Activated CD4-positive, alpha-beta memory T cell treated with anti-CD3 and anti-CD28 coated beads, Interleukin-2, amount 10 ng/mL, durations not matched to agents 7 days and 5 days (primary cell): ENCODE measurements around the gene GALNT10. TPM values are rescaled to one million over a fixed set of nuclear protein-coding genes. Genes with fewer than 3 reads are reported as not detected.

Source experiments
- CTCF ChIA-PET: fragments of 350-600 bp; sonication (Branson Sonifier 250); formaldehyde crosslinking; loops from one replicate; lab custom pipeline; 2021; ENCODE audit warnings: antibody characterized with exemption, inconsistent platforms; lab: Charles Lee
- POLR2A ChIA-PET: fragments of 350-600 bp; sonication (Branson Sonifier 250); formaldehyde crosslinking; loops from one replicate; lab custom pipeline; 2021; ENCODE audit warnings: antibody characterized with exemption; lab: Charles Lee
- DNase-seq: peaks from one replicate; pipeline ENCODE4 v3.0.0-alpha.2; 2020
- H3K27ac Mint-ChIP-seq: one replicate; pipeline ENCODE4 v1.8.0; 2021; ENCODE audit warnings: mild to moderate bottlenecking, mixed read lengths
- H3K27me3 Mint-ChIP-seq: one replicate; pipeline ENCODE4 v1.8.0; 2021; ENCODE audit warnings: mixed read lengths
- H3K36me3 Mint-ChIP-seq: one replicate; pipeline ENCODE4 v1.8.0; 2021; ENCODE audit warnings: low read depth, mixed read lengths
- H3K4me1 Mint-ChIP-seq: one replicate; pipeline ENCODE4 v1.8.0; 2021; ENCODE audit warnings: mixed read lengths
- H3K4me3 Mint-ChIP-seq: one replicate; pipeline ENCODE4 v1.8.0; 2021; ENCODE audit warnings: mild to moderate bottlenecking, mixed read lengths
- H3K9me3 Mint-ChIP-seq: one replicate; pipeline ENCODE4 v1.8.0; 2021; ENCODE audit warnings: mixed read lengths
- total RNA-seq, 2 experiments: library from RNA; stranded (reverse); gene quantifications; one replicate each; pipeline ENCODE4 v1.2.3, GENCODE V29; 2021

GALNT10 gene
- total RNA-seq, 2 experiments from 2014 or later, result 38.6 to 40.4 TPM

DNA sequence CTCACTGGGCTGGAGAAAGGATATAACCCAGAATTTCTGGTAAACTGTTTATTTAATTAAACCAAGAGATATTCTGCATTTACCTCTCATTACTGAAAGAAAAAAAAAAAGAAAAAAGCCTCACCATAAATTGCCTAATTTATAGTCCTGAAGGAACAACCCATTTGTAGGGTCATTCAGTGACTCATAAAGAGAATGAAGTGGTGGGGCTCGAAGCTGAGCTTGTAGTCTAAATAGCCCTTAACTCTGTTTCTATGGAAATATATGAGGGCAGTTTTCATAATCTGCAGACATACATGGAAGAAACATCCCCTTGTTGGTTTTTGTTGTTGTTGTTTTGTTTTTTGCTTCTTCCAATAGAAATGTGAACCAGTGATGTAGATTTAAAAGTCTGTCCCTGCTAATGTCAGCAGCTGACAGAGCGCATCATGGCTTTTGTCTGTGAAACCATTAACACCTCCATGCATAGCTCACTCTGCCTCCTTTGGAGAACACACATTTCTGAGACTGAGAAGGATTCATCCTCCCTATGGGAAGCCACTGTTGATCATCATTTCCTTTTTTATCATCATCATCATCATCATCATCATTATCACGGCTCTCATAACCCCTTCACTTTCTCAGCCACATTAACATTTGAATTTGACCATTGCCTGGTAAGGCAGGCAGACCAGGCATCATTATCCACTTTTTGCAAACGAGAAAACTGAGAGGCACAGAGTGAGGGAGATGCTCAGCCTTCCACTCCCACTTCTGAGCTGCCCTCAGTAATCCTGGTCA, 187.4 kb downstream of the GALNT10 start:
- Mint-ChIP-seq H3K36me3 (peaks cover 41% of the 10 kb centered on the region), H3K27ac (no peak overlapping the region), H3K4me1 (no peaks in the 10 kb centered on the region), H3K27me3 (no peaks in the 10 kb centered on the region), H3K9me3 (no peaks in the 10 kb centered on the region), H3K4me3 (no peak overlapping the region)
- POLR2A ChIA-PET, result no interaction called here
- DNase-seq, result no peak
- CTCF ChIA-PET, result no interaction called here

DNA sequence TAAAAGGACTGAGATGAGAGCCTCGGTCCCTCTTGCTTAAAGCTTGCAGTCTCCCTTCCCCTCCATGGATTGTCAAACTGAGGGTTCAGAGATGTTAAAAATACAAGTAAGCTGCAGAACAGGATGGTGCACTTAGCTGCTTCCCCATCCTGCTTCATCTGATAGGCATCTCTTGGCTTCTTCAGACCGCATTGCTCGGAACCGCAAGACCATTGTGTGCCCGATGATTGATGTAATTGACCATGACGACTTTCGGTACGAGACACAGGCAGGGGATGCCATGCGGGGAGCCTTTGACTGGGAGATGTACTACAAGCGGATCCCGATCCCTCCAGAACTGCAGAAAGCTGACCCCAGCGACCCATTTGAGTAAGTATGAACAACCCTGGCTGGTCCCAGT, 189.7 kb downstream of the GALNT10 start:
- Mint-ChIP-seq H3K27ac (no peak overlapping the region), H3K9me3 (peaks cover 10% of the 10 kb centered on the region), H3K4me1 (peaks cover 14% of the 10 kb centered on the region), H3K27me3 (no peaks in the 10 kb centered on the region), H3K36me3 (peaks cover 54% of the 10 kb centered on the region), H3K4me3 (no peak overlapping the region)
- POLR2A ChIA-PET, result no interaction called here
- no peak for DNase-seq
- CTCF ChIA-PET, result interaction anchor here (1.0 kb wide), 1 partner anchor 308 kb away, joined by 3 read pairs; no protein-coding TSS in a partner anchor

DNA sequence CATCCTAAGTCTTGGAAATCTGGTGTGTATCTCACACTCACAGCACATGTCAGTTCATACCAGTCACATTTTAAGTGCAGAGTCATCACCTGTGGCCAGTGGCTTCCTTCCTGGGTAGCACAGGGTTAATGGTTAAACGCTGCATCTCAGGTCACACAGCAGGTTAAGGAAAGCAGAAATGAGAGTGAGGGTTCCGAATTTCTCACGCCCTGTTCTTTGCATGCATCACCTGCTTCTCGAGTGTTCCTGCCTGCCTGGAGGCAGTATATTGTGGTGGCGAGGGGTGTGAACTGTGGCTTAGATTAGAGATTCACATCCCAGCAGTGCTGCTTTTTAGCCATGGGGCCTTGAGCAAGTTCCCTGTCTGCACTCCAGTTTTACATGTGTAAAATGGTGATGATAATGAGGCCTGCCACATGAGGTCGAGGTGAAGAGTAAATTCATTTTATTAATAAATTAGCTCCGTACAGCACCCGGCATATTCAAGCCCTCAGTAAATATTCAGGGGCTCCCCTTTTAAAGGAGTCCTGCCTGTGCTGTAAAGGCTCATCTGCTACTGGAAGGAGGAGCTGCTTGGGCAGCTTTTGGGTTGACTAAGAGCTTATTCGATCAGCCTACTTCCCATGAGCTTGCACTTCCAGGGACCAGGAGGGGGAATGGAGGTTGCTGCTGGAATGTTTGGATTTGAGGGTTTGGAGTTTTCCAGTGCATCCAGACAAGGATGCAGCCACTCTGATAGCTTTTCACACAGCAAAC, 194.1 kb downstream of the GALNT10 start:
- peak; percentile 28 for DNase-seq

DNA sequence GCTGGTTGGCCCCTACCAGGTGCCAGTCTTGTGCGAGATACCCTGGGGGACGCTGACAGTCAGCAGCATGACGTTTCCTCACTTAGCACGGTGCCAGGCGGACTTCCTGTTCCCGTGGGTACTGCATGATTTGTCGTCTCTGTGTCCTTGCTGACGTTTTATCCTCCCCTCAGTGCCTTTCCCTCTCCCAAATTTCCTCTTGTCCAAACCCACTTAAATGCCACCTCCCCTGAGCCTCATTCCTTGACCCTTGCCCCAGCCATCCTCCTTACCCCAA, 194.6 kb downstream of the GALNT10 start:
- H3K4me1 Mint-ChIP-seq, result peaks cover 18% of the 10 kb centered on the region
- CTCF ChIA-PET, result interaction anchor here (1.1 kb wide), 1 partner anchor 313 kb away, joined by 3 read pairs; no protein-coding TSS in a partner anchor
- H3K27me3 Mint-ChIP-seq, result no peaks in the 10 kb centered on the region
- POLR2A ChIA-PET, result no interaction called here
- DNase-seq, result no peak
- H3K4me3 Mint-ChIP-seq, result no peak overlapping the region
- peak overlapping the region; percentile 64 for H3K27ac Mint-ChIP-seq
- H3K9me3 Mint-ChIP-seq, result peaks cover 10% of the 10 kb centered on the region
- H3K36me3 Mint-ChIP-seq, result peaks cover 49% of the 10 kb centered on the region

More for the DNA sequence above, 194.1 kb downstream of the GALNT10 start:
- H3K36me3 Mint-ChIP-seq, result peaks cover 46% of the 10 kb centered on the region
- peak overlapping the region; percentile 64 for H3K27ac Mint-ChIP-seq
- ChIA-PET CTCF (interaction anchor here (1.1 kb wide), 1 partner anchor 313 kb away, joined by 3 read pairs; no protein-coding TSS in a partner anchor), POLR2A (no interaction called here)
- peaks cover 10% of the 10 kb centered on the region for H3K9me3 Mint-ChIP-seq
- H3K4me3 Mint-ChIP-seq, result no peak overlapping the region
- no peaks in the 10 kb centered on the region for H3K27me3 Mint-ChIP-seq
- peaks cover 18% of the 10 kb centered on the region for H3K4me1 Mint-ChIP-seq

DNA sequence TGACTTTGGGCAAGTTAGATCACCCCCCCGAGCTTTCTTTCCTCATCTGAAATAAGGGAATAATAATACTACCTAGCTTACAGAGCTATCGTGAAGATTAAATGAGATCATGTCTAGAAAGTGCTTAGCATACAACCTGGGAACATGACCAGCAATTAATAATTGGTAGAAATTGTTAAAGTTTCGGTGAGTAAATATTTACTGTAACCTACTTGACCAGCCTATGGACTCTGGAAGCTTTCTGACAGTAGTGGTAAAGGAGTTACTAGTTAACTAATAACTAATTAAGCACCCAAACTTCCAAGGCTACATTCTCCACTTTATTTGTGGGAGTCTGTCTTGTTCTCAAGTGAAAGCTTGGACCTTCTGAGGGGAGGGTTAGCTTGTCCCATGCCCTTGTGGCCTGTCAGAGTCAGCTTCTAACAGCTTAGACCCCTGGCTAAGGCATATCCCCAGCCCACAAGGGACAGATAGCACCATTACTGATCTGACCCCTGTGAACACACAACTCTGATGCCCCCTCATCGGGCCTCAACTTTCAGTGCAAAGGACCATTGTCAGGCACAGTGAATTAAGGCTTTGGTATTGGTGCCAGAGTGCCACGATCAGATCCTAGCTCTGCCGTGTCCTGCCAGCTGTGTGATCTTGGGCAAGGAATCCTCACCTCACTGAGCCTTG, 196.6 kb downstream of the GALNT10 start:
- DNase-seq, result no peak
- CTCF ChIA-PET, result interaction anchor here (0.6 to 1.5 kb wide), 3 partner anchors 18 to 327 kb away, joined by 3 to 6 read pairs (median 5); no protein-coding TSS in a partner anchor
- Mint-ChIP-seq H3K4me1 (peaks cover 18% of the 10 kb centered on the region), H3K36me3 (peaks cover 40% of the 10 kb centered on the region), H3K9me3 (peaks cover 10% of the 10 kb centered on the region), H3K27ac (no peak overlapping the region), H3K27me3 (no peaks in the 10 kb centered on the region), H3K4me3 (no peak overlapping the region)
- POLR2A ChIA-PET, result interaction anchor here (1.2 kb wide), 1 partner anchor 197 kb away, joined by 4 read pairs; the partner anchor contains the start of gene GALNT10

DNA sequence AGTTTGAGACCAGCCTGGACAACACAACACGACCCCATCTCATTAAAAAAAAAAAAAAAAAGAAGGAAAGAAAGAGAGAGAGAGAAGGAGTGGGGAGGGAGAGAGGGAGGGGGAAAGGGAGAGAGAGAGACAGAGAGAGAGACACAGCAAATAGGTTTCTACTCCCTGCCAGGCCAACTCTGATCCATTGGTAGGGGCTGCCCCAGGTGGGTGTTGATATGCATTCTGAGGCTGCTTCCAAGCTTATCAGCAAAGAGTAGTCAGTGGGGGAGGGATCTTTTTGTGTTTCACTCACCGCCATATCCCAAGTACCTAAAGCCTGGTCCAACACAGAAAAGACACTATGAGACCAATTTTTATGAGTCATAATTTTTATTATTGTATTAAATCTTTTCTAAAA, 198.3 kb downstream of the GALNT10 start:
- H3K27ac Mint-ChIP-seq, result no peak overlapping the region
- no peak overlapping the region for H3K4me3 Mint-ChIP-seq
- peaks cover 19% of the 10 kb centered on the region for H3K4me1 Mint-ChIP-seq
- H3K27me3 Mint-ChIP-seq, result no peaks in the 10 kb centered on the region
- no peak for DNase-seq
- POLR2A ChIA-PET, result no interaction called here
- peaks cover 31% of the 10 kb centered on the region for H3K36me3 Mint-ChIP-seq
- CTCF ChIA-PET, result no interaction called here
- H3K9me3 Mint-ChIP-seq, result peaks cover 3% of the 10 kb centered on the region

DNA sequence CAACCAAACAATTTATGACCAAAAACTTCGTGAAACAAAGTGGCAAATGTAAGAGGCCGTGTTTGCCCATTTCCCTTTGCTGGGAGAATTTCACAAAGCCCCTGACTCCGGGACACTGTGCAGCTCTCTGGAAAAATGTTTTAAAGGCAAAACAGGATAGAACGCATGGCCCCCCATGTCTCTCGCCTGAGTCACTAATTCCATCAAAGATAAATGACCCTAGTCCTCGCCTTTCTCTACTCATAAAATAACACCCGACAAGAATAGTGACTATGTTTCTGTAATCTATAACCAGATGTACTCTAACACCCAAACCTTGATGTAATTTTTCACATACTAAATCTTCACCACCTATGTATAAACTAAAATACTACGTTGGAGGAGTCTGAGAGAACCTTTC, 199.6 kb downstream of the GALNT10 start:
- Mint-ChIP-seq H3K27ac (no peak overlapping the region), H3K4me1 (peaks cover 11% of the 10 kb centered on the region), H3K4me3 (no peak overlapping the region), H3K27me3 (no peaks in the 10 kb centered on the region), H3K9me3 (no peaks in the 10 kb centered on the region), H3K36me3 (peaks cover 29% of the 10 kb centered on the region)
- ChIA-PET POLR2A (no interaction called here), CTCF (interaction anchor here (1.5 kb wide), 1 partner anchor 318 kb away, joined by 3 read pairs; no protein-coding TSS in a partner anchor)
- DNase-seq, result no peak

DNA sequence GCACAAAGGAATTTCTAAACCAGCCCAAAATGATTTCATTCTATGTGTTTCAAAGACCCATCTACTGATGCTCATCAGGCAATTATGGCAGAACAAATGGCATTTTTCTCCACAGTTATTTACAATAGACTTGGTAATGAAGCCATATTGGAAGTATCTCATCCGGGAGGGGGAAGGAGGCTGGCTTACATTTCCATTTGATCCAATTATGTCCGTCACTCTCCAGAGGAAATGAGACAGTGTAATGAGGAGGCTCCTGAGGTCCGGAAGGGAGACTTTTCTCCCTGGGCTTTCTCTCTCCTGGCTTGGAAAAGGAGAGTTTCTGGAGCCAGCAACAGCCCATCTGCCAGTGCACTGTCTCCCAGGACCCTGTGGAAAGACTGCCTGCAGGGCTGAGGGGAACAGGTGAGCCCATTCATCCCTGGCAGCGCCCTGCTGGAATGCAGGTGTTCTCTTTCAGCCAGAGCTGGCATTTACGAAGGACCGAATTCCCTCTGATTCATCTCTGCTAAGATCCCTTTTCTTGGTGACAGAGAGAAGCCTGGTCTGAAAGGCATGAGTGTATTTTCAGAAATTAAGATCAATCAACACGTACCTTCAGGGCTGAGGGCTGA, 200.3 kb downstream of the GALNT10 start:
- Mint-ChIP-seq H3K27me3 (no peaks in the 10 kb centered on the region), H3K27ac (no peak overlapping the region), H3K4me3 (no peak overlapping the region), H3K36me3 (peaks cover 21% of the 10 kb centered on the region), H3K9me3 (no peaks in the 10 kb centered on the region), H3K4me1 (peaks cover 5% of the 10 kb centered on the region)
- DNase-seq, result no peak
- ChIA-PET POLR2A (no interaction called here), CTCF (interaction anchor here (1.5 kb wide), 1 partner anchor 318 kb away, joined by 3 read pairs; no protein-coding TSS in a partner anchor)

DNA sequence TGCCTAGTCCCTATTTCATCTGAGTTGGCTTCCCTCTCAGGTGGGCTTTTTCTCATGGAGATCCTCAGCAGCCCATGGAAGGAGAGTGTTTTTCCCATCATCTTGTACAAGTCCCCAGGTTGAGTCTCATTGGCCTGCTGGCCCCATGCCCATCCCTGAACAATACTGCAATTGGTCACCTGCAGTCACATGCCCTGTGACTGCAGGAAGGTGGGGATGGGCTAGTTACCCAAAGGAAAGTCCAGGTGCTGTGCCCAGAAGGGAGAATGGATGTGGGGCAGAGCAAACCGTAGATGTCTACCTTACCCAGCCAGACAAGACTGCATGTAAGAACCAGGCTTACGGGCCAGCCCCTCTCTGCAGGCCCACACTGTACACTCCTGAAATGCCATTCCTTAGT, 201.3 kb downstream of the GALNT10 start:
- Mint-ChIP-seq H3K36me3 (peaks cover 17% of the 10 kb centered on the region), H3K27me3 (no peaks in the 10 kb centered on the region), H3K9me3 (no peaks in the 10 kb centered on the region), H3K4me1 (peaks cover 5% of the 10 kb centered on the region), H3K27ac (no peak overlapping the region), H3K4me3 (no peak overlapping the region)
- ChIA-PET CTCF (no interaction called here), POLR2A (no interaction called here)
- DNase-seq, result no peak

DNA sequence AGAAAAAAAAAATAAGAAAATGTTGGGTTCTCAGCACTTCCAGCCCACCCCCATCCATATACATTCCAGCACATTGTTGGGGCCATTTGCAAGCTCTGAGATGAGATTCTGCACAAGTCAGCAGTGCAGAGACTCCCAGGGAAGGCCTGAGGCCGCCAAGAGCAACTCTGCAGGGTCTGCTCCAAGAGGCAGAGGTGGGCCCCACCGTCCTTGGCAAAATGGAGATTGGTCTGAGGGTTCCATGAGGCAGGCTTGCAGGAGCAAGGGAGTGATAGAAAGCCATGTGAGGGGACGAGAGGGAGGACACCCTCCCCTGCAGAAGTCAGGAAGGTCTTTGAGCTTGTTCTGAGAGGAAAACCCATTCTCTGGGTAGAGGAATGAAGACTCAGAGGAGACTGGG, 203.3 kb downstream of the GALNT10 start:
- Mint-ChIP-seq H3K9me3 (no peaks in the 10 kb centered on the region), H3K4me1 (peaks cover 5% of the 10 kb centered on the region), H3K27ac (no peak overlapping the region), H3K4me3 (no peak overlapping the region), H3K27me3 (no peaks in the 10 kb centered on the region), H3K36me3 (peaks cover 17% of the 10 kb centered on the region)
- POLR2A ChIA-PET, result interaction anchor here (0.8 kb wide), 1 partner anchor 53 kb away, joined by 3 read pairs; no protein-coding TSS in a partner anchor
- DNase-seq, result no peak
- CTCF ChIA-PET, result no interaction called here

DNA sequence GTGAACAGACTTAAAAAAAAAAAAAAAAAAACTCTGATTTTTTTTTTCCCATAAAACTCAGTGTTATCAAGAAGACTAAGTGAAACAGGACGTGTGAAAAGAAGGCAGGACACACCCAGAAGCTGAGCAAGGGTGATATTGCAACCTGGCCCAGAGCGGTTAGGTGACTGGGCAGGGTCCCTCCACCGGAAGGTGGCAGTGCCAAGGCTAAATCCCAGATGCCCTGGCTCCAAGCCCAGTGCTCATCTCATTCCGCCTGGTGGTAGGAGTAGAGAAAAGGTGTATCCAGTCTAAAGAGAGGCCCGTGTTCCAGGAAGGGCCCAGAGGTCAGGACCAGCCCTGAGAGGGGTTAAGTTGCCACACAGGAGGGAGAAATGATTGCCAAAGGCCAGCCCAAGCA, 203.8 kb downstream of the GALNT10 start:
- Mint-ChIP-seq H3K4me3 (no peak overlapping the region), H3K4me1 (peaks cover 5% of the 10 kb centered on the region), H3K9me3 (no peaks in the 10 kb centered on the region), H3K36me3 (peaks cover 17% of the 10 kb centered on the region), H3K27me3 (no peaks in the 10 kb centered on the region), H3K27ac (no peak overlapping the region)
- ChIA-PET POLR2A (interaction anchor here (0.8 kb wide), 1 partner anchor 52 kb away, joined by 3 read pairs; no protein-coding TSS in a partner anchor), CTCF (no interaction called here)
- no peak for DNase-seq

DNA sequence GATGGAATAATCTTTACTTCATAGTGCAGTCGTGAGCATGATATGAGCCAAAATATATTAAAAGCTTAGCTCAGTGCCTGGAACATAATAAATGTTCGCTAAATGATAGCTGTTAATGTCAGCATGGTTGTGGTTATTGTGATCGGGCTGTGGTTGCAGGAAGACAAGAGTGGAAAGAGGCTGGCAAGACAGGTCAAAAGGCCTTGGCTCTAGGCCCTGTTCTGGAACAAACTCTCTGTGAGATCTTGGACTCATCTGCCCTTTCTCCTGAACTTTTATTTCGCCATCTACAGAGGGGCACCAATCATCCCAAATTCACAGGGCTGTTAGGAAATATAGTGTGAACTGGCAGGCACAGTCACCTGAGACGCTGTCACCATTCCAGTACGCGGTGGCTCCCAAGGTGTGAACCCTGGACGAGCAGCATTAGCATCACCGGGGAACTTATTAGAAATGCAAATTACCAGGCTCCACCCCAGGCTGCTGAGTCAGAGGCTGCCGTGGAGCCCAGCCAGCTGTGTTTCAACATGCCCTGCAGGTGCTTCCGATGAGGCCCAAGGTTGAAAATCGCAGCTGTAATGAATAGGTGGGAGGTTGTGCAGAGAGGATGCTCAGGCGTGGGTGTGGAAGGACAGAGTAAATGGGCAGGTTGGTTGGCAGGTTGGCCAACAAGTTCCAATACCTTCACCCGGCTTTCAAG, 205.0 kb downstream of the GALNT10 start:
- Mint-ChIP-seq H3K36me3 (peaks cover 14% of the 10 kb centered on the region), H3K4me3 (no peak overlapping the region), H3K27ac (no peak overlapping the region), H3K9me3 (no peaks in the 10 kb centered on the region), H3K4me1 (peaks cover 5% of the 10 kb centered on the region), H3K27me3 (no peaks in the 10 kb centered on the region)
- ChIA-PET CTCF (interaction anchor here (1.2 to 1.5 kb wide), 2 partner anchors 9 to 323 kb away, joined by 4 to 5 read pairs; no protein-coding TSS in a partner anchor), POLR2A (no interaction called here)
- DNase-seq, result no peak
